Measurements from ENCODE around the gene ITCH. TPM values are rescaled to one million over a fixed set of nuclear protein-coding genes. Genes with fewer than 3 reads are reported as not detected.
"Not testable (repeated sequence)": the region's sequence is repeated elsewhere in the genome, so short reads cannot be mapped to it uniquely, and the experiment has no call there.

Gene ITCH
- total RNA-seq, 2 experiments from 2014 or later = 26.1 to 36.8 TPM

DNA sequence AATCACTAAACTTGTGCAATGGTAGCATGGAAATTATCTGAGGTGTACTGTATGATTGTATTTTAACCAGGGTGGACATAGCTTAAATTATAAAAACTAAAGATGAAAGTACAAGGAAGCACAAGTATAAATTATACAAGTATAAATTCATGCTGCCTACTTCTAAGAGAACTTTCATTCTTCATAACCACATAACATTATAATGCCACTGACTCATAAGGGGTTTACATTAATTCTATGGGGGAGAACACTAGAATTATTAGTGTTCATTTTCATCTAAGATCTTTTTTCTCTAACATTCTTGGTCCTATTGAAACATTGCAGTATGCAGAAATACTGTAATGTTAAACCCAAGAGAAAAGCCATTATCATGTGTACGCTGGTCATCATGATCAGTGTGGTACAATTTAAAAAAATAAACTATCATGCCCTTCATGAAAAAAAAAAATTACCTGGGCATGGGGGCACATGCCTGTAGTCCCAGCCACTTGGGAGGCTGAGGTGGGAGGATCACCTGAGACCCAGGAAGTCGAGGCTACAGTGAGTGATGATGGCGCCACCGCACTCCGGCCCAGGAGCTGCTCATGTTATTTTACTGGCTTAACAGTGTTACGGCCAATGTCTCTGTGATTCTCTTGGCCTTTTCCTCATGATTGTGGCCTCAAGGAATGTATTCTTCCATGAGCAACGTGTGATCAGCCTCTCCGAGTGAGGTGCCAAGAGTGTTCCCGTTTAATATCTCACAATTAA, 34.0 kb upstream of the ITCH start:
- H4K20me1 ChIP-seq (ENCODE audit: insufficient read depth, low read length) = no peaks in the 10 kb centered on the region
- no peak overlapping the region for H2AFZ ChIP-seq (ENCODE audit: low read length)
- no peak overlapping the region for H3K27ac ChIP-seq (ENCODE audit: low read depth, low read length, poor library complexity, severe bottlenecking)
- TF ChIP-seq EZH2phosphoT487 (IDR thresholded peaks at IDR 0.05; ENCODE audit: borderline replicate concordance, low read depth, low read length) = no peak
- TF ChIP-seq, protein P1, sequence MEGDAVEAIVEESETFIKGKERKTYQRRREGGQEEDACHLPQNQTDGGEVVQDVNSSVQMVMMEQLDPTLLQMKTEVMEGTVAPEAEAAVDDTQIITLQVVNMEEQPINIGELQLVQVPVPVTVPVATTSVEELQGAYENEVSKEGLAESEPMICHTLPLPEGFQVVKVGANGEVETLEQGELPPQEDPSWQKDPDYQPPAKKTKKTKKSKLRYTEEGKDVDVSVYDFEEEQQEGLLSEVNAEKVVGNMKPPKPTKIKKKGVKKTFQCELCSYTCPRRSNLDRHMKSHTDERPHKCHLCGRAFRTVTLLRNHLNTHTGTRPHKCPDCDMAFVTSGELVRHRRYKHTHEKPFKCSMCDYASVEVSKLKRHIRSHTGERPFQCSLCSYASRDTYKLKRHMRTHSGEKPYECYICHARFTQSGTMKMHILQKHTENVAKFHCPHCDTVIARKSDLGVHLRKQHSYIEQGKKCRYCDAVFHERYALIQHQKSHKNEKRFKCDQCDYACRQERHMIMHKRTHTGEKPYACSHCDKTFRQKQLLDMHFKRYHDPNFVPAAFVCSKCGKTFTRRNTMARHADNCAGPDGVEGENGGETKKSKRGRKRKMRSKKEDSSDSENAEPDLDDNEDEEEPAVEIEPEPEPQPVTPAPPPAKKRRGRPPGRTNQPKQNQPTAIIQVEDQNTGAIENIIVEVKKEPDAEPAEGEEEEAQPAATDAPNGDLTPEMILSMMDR (conservative IDR thresholded peaks at IDR 0.05; ENCODE audit: low read length) = no peak
- H3K4me2 ChIP-seq (ENCODE audit: low read length) = no peak overlapping the region
- ChIA-PET POLR2A (no interaction called here), CTCF (ENCODE audit: unreplicated experiment) (no interaction called here)
- no peaks in the 10 kb centered on the region for H3K9me3 ChIP-seq (ENCODE audit: low read length)
- no peaks in the 10 kb centered on the region for H3K9me2 ChIP-seq (ENCODE audit: insufficient read depth, low read length)
- no TSS peak for BruUV-seq (replicated peaks)
- no peak for DNase-seq (ENCODE audit: low spot score)
- no peaks in the 10 kb centered on the region for H3K4me1 ChIP-seq (ENCODE audit: insufficient read depth, low read length, poor library complexity, severe bottlenecking)
- no peaks in the 10 kb centered on the region for H3K79me2 ChIP-seq (ENCODE audit: insufficient read depth, low read depth, low read length)
- H3K36me3 ChIP-seq (ENCODE audit: insufficient read depth, low read length) = no peaks in the 10 kb centered on the region
- intact Hi-C loops (cut with micrococcal nuclease; ENCODE audit: unreplicated experiment) = no loop called here
- no peak overlapping the region for H3K4me3 ChIP-seq (ENCODE audit: low read depth, low read length, poor library complexity, severe bottlenecking)

GRCh38 chr20:34330861-34331544, 32.1 kb upstream of the ITCH start:
- H3K79me2 ChIP-seq (ENCODE audit: insufficient read depth, low read depth, low read length); H3K27ac ChIP-seq (ENCODE audit: low read depth, low read length, poor library complexity, severe bottlenecking); H4K20me1 ChIP-seq (ENCODE audit: insufficient read depth, low read length); H3K4me3 ChIP-seq (ENCODE audit: low read depth, low read length, poor library complexity, severe bottlenecking); DNase-seq (ENCODE audit: low spot score); H3K36me3 ChIP-seq (ENCODE audit: insufficient read depth, low read length); intact Hi-C loops (cut with micrococcal nuclease; ENCODE audit: unreplicated experiment); H3K4me2 ChIP-seq (ENCODE audit: low read length); CTCF ChIA-PET (ENCODE audit: unreplicated experiment); H3K9me3 ChIP-seq (ENCODE audit: low read length); POLR2A ChIA-PET; H3K9me2 ChIP-seq (ENCODE audit: insufficient read depth, low read length); H3K4me1 ChIP-seq (ENCODE audit: insufficient read depth, low read length, poor library complexity, severe bottlenecking); BruUV-seq (replicated peaks); H2AFZ ChIP-seq (ENCODE audit: low read length): not testable (repeated sequence)

DNA sequence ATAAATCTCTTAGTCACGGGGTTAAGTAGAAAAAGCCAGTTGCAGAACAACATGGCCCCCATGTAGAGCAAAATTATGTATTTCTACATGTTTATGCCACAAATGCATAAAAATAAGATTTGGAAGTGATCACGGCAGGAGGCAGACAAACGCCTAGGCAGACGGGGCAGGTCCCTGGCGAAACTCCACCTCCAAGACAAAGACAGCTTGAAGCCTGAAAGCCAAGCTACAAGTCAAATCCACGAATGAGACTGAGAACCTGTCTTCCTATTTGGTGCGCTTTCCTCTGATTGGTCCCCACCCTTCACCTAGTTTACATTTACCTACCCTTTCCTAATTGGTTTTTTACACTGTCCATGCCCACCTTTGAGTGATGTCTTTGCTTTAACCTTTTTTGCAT, 31.2 kb upstream of the ITCH start:
- TF ChIP-seq, protein P1 (conservative IDR thresholded peaks at IDR 0.05; ENCODE audit: low read length) = no peak
- no peak for TF ChIP-seq EZH2phosphoT487 (IDR thresholded peaks at IDR 0.05; ENCODE audit: borderline replicate concordance, low read depth, low read length)
- no peak overlapping the region for H3K4me2 ChIP-seq (ENCODE audit: low read length)
- H3K36me3 ChIP-seq (ENCODE audit: insufficient read depth, low read length) = no peaks in the 10 kb centered on the region
- no peak for DNase-seq (ENCODE audit: low spot score)
- BruUV-seq (replicated peaks) = no TSS peak
- no peaks in the 10 kb centered on the region for H3K79me2 ChIP-seq (ENCODE audit: insufficient read depth, low read depth, low read length)
- no peak overlapping the region for H3K27ac ChIP-seq (ENCODE audit: low read depth, low read length, poor library complexity, severe bottlenecking)
- intact Hi-C loops (cut with micrococcal nuclease; ENCODE audit: unreplicated experiment) = no loop called here
- H3K9me2 ChIP-seq (ENCODE audit: insufficient read depth, low read length) = no peaks in the 10 kb centered on the region
- CTCF ChIA-PET (ENCODE audit: unreplicated experiment) = no interaction called here
- H2AFZ ChIP-seq (ENCODE audit: low read length) = no peak overlapping the region
- H4K20me1 ChIP-seq (ENCODE audit: insufficient read depth, low read length) = no peaks in the 10 kb centered on the region
- H3K4me1 ChIP-seq (ENCODE audit: insufficient read depth, low read length, poor library complexity, severe bottlenecking) = no peaks in the 10 kb centered on the region
- no peak overlapping the region for H3K4me3 ChIP-seq (ENCODE audit: low read depth, low read length, poor library complexity, severe bottlenecking)
- H3K9me3 ChIP-seq (ENCODE audit: low read length) = no peaks in the 10 kb centered on the region
- POLR2A ChIA-PET = interaction anchor here (0.6 kb wide), 1 partner anchor 21 kb away, joined by 3 read pairs; no protein-coding TSS in a partner anchor
